Measurements from ENCODE around the gene OR2D2.
A peak's percentile ranks its signal among the peaks of the same experiment; 100 is the strongest.
"Not testable (repeated sequence)": the region's sequence is repeated elsewhere in the genome, so short reads cannot be mapped to it uniquely, and the experiment has no call there.

OR2D2 gene

GRCh38 chr11:6892400-6892799, at the start of gene OR2D2:
TSS of gene OR2D2 (minus strand) at chr11:6892500. CDS start at chr11:6892500, 0 bp downstream.
- Mint-ChIP-seq H3K4me1 (no peaks in the 10 kb centered on the region), H3K9me3 (peaks cover 2% of the 10 kb centered on the region), H3K27ac (no peak within 1 kb of the TSS), H3K4me3 (no peak within 1 kb of the TSS), H3K27me3 (peaks cover 4% of the 10 kb centered on the region), H3K36me3 (no peaks in the 10 kb centered on the region)
- no peak for DNase-seq
- CTCF ChIA-PET: no interaction called here

- Mint-ChIP-seq H3K4me1 (no peaks in the 10 kb centered on the region), H3K9me3 (no peaks in the 10 kb centered on the region), H3K4me3 (no peak overlapping the region), H3K36me3 (no peaks in the 10 kb centered on the region), H3K27ac (no peak overlapping the region), H3K27me3 (no peaks in the 10 kb centered on the region)
- CTCF ChIA-PET: no interaction called here
- DNase-seq: no peak
Observed at GRCh38 chr11:6941970-6942369, 49.7 kb upstream of the OR2D2 start.

GRCh38 chr11:6932145-6932544, 39.8 kb upstream of the OR2D2 start:
- Mint-ChIP-seq H3K9me3 (no peaks in the 10 kb centered on the region), H3K36me3 (no peaks in the 10 kb centered on the region), H3K27ac (no peak overlapping the region), H3K27me3 (peaks cover 7% of the 10 kb centered on the region), H3K4me3 (no peak overlapping the region), H3K4me1 (peaks cover 11% of the 10 kb centered on the region)
- CTCF ChIA-PET: no interaction called here
- peak; percentile 25 for DNase-seq

GRCh38 chr11:6931146-6931713, 38.9 kb upstream of the OR2D2 start:
- H3K36me3 Mint-ChIP-seq: no peaks in the 10 kb centered on the region
- no peaks in the 10 kb centered on the region for H3K9me3 Mint-ChIP-seq
- CTCF ChIA-PET: no interaction called here
- H3K27ac Mint-ChIP-seq: no peak overlapping the region
- no peak overlapping the region for H3K4me3 Mint-ChIP-seq
- H3K4me1 Mint-ChIP-seq: peaks cover 17% of the 10 kb centered on the region
- H3K27me3 Mint-ChIP-seq: peaks cover 16% of the 10 kb centered on the region
- no peak for DNase-seq

GRCh38 chr11:6928916-6929315, 36.6 kb upstream of the OR2D2 start:
- Mint-ChIP-seq H3K27me3 (peaks cover 30% of the 10 kb centered on the region), H3K4me3 (no peak overlapping the region), H3K9me3 (no peaks in the 10 kb centered on the region), H3K4me1 (peaks cover 24% of the 10 kb centered on the region), H3K27ac (no peak overlapping the region), H3K36me3 (no peaks in the 10 kb centered on the region)
- DNase-seq: no peak
- CTCF ChIA-PET: no interaction called here

- Mint-ChIP-seq H3K36me3 (no peaks in the 10 kb centered on the region), H3K27me3 (peaks cover 30% of the 10 kb centered on the region), H3K27ac (no peak overlapping the region), H3K4me3 (peak overlapping the region; percentile 76), H3K9me3 (no peaks in the 10 kb centered on the region), H3K4me1 (peaks cover 21% of the 10 kb centered on the region)
- CTCF ChIA-PET: interaction anchor here (0.7 to 0.9 kb wide), 3 partner anchors 8 to 190 kb away, joined by 3 read pairs; no protein-coding TSS in a partner anchor
- DNase-seq: no peak
Observed at GRCh38 chr11:6927030-6927617, 34.8 kb upstream of the OR2D2 start.

- Mint-ChIP-seq H3K4me3 (peak within 1 kb of the TSS; percentile 76), H3K27ac (no peak within 1 kb of the TSS), H3K27me3 (peaks cover 31% of the 10 kb centered on the region), H3K36me3 (no peaks in the 10 kb centered on the region), H3K4me1 (peaks cover 18% of the 10 kb centered on the region), H3K9me3 (no peaks in the 10 kb centered on the region)
- CTCF ChIA-PET: interaction anchor here (0.8 to 0.9 kb wide), 2 partner anchors 8 to 189 kb away, joined by 3 read pairs; no protein-coding TSS in a partner anchor
- peak; percentile 58 for DNase-seq
Observed at GRCh38 chr11:6926208-6927029, 34.1 kb upstream of the OR2D2 start, which contains the start of gene ZNF215. TSS of gene ZNF215 (plus strand) at chr11:6926426. CDS start at chr11:6932273, 5,847 bp downstream.

GRCh38 chr11:6925636-6926207, 33.4 kb upstream of the OR2D2 start:
- no peak for DNase-seq
- Mint-ChIP-seq H3K36me3 (no peaks in the 10 kb centered on the region), H3K9me3 (no peaks in the 10 kb centered on the region), H3K4me3 (peak overlapping the region; percentile 76), H3K4me1 (peaks cover 18% of the 10 kb centered on the region), H3K27ac (no peak overlapping the region), H3K27me3 (peaks cover 36% of the 10 kb centered on the region)
- CTCF ChIA-PET: no interaction called here

GRCh38 chr11:6925007-6925577, 32.8 kb upstream of the OR2D2 start:
- no peak overlapping the region for H3K27ac Mint-ChIP-seq
- CTCF ChIA-PET: no interaction called here
- no peak for DNase-seq
- peaks cover 18% of the 10 kb centered on the region for H3K4me1 Mint-ChIP-seq
- no peaks in the 10 kb centered on the region for H3K36me3 Mint-ChIP-seq
- no peaks in the 10 kb centered on the region for H3K9me3 Mint-ChIP-seq
- H3K4me3 Mint-ChIP-seq: no peak overlapping the region
- H3K27me3 Mint-ChIP-seq: peaks cover 36% of the 10 kb centered on the region

- no peak within 1 kb of the TSS for H3K4me3 Mint-ChIP-seq
- peaks cover 1% of the 10 kb centered on the region for H3K4me1 Mint-ChIP-seq
- CTCF ChIA-PET: no interaction called here
- H3K27me3 Mint-ChIP-seq: peaks cover 14% of the 10 kb centered on the region
- H3K9me3 Mint-ChIP-seq: peaks cover 3% of the 10 kb centered on the region
- no peaks in the 10 kb centered on the region for H3K36me3 Mint-ChIP-seq
- no peak for DNase-seq
- H3K27ac Mint-ChIP-seq: no peak within 1 kb of the TSS
Observed at GRCh38 chr11:6920702-6921101, 28.4 kb upstream of the OR2D2 start, which contains the start of gene OR2D3. TSS of gene OR2D3 (plus strand) at chr11:6921002. CDS start at chr11:6921002, 0 bp downstream.

GRCh38 chr11:6919698-6920097, 27.4 kb upstream of the OR2D2 start:
- peaks cover 3% of the 10 kb centered on the region for H3K9me3 Mint-ChIP-seq
- H3K36me3 Mint-ChIP-seq: no peaks in the 10 kb centered on the region
- H3K4me3 Mint-ChIP-seq: no peak overlapping the region
- DNase-seq: no peak
- CTCF ChIA-PET: no interaction called here
- no peak overlapping the region for H3K27ac Mint-ChIP-seq
- H3K27me3 Mint-ChIP-seq: peaks cover 6% of the 10 kb centered on the region
- H3K4me1 Mint-ChIP-seq: no peaks in the 10 kb centered on the region

GRCh38 chr11:6911948-6912347, 19.6 kb upstream of the OR2D2 start:
- no peak overlapping the region for H3K4me3 Mint-ChIP-seq
- no peaks in the 10 kb centered on the region for H3K9me3 Mint-ChIP-seq
- no peaks in the 10 kb centered on the region for H3K27me3 Mint-ChIP-seq
- no peak for DNase-seq
- no peaks in the 10 kb centered on the region for H3K4me1 Mint-ChIP-seq
- CTCF ChIA-PET: no interaction called here
- no peak overlapping the region for H3K27ac Mint-ChIP-seq
- H3K36me3 Mint-ChIP-seq: no peaks in the 10 kb centered on the region

GRCh38 chr11:6911378-6911777, 19.1 kb upstream of the OR2D2 start:
- Mint-ChIP-seq H3K4me1 (no peaks in the 10 kb centered on the region), H3K4me3 (no peak overlapping the region), H3K27ac (no peak overlapping the region), H3K36me3 (no peaks in the 10 kb centered on the region), H3K9me3 (no peaks in the 10 kb centered on the region), H3K27me3 (no peaks in the 10 kb centered on the region)
- CTCF ChIA-PET: no interaction called here
- no peak for DNase-seq

- H3K4me1 Mint-ChIP-seq, H3K27ac Mint-ChIP-seq, H3K9me3 Mint-ChIP-seq, H3K27me3 Mint-ChIP-seq, CTCF ChIA-PET, DNase-seq, H3K4me3 Mint-ChIP-seq, H3K36me3 Mint-ChIP-seq: not testable (repeated sequence)
Observed at GRCh38 chr11:6904804-6905203, 12.5 kb upstream of the OR2D2 start.
